GM21786 (cell line): ENCODE data around the gene HSPB1.
"Not testable (repeated sequence)": the region's sequence is repeated elsewhere in the genome, so short reads cannot be mapped to it uniquely, and the experiment has no call there.

ENCODE experiments used
- ATAC-seq: cut with Tn5 transposase; IDR thresholded peaks from one replicate; pipeline ENCODE4 v1.9.1; 2021; ENCODE audit not compliant: unreplicated experiment

The HSPB1 gene

DNA sequence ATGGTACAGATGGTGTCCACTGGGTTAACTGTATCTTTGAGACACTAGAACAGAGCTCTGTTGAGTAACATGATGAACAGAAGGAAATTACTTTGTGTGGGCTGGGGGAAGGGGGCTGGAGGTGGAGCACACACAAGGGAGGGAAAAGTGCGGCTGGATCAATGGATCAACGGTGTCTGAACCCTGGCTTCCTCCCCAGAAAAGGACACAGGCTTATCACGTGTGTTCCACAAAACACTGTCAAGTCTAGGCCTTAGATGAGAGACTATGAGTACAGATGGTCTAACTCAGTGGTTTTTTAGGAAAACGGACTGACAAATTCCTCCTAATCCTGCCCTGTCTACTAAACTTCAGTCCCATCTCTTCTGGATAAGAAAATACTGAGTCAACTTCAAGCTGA is 27.8 kb downstream of the HSPB1 start:
- ATAC-seq, result no peak

DNA sequence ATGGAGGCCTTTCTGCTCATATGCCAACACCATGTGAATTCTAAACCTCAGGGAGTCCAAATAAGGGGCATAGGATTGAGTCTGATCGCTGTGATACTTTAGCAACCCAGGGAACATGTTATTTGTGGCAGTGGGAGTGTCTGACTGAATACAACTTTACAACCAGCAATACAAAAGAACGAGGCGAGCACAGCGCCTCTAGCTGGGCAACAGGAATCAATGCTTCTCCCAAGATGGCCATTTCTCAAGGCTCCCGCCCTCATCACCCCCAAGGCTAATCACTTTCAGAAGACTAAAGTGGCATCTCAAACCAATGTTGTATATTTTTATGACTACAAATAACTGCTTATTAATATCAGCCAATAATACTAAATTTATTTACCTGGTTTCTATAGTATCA is 28.2 kb downstream of the HSPB1 start:
- no peak for ATAC-seq

DNA sequence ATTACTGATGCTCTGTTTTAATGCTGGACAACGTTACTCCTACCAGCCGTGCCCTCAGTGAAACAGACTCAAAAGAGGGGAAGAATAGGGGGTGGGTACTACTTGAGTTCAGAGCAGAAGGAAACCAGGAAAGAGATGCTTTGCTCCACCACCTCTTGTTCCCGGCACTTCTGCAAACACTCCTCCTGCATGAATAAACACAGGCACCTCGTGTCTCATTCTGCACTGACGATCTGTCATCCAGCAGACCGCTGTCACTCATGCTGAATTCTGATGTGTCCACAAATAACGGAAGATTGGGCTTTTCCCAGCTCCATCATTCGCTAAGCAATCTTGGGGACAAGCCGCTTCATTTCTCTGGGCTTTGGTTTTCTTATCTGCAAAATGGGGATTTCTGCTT is 29.6 kb downstream of the HSPB1 start:
- no peak for ATAC-seq

DNA sequence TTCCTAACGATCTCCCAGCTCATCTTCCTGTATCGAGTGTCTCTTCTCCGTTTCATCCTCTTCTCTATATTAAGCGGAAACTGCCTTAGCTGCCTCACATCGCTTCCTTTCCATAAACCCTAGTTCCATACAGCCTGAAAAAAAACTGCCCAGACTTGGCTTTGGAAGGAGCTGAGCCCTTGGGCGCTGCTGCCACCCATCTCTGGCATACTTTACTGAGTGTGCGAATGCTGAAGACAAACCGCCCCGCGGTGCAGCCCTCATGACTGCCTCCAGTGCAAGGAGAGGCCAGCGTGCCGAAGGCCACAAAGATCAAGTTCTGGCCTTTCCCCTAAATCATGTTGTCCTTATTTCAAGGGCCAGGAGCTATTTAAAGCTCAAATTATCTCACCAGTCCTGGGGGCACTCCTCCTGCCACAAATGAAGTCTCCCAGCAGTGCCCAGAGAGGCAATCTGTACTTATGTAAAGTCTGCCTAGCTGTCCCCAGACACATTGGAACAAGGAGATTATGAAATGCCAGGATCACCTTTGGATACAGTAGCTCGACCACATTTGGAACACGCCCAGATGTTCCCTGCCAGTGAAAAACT is 31.1 kb downstream of the HSPB1 start:
- ATAC-seq, result no peak

DNA sequence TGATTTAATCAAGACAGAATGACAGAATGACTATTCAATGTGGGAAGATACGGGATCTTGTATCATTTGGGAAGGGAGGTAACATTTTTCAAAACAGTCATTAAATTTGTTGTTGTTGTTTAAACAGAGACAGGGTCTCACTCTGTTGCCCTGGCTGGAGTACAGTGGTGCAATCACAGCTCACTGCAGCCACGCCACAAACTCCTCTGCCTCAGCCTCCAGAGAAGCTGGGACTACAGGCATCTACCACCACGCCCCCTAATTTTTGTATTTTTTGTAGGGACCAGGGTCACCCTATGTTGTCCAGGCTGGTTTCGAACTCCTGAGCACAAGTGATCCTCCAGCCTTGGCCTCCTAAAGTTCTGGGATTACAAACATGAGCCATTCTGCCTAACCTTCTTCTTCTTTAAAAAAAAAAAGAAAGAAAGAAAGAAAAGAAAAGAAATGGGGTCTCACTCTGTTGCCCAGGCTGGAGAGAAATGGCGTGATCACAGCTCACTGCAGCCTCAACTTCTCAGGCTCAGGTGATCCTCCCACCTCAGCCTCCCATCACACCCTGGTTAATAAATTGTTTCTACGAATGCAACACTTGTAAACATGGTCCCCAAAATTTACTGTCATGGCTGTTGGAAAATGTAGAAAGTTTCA is 32.0 kb downstream of the HSPB1 start:
- no peak for ATAC-seq

DNA sequence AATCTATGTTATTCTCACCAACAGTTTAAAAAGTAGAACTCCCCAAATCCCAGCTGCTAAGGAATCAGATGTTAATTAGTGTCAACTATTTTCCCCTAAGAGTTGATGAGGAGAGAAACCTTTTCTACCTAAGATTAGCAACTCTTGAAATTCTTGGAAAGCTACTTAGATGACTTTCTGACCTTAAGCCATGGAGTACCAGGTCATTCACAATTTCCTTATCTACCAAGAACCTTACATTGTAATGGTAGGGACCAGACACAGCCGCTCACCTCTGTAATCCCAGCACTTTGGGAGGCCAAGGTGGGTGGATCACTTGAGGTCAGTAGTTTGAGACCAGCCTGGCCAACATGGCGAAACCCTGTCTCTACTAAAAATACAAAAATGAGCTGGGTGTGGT is 32.9 kb downstream of the HSPB1 start:
- ATAC-seq, result not testable (repeated sequence)

DNA sequence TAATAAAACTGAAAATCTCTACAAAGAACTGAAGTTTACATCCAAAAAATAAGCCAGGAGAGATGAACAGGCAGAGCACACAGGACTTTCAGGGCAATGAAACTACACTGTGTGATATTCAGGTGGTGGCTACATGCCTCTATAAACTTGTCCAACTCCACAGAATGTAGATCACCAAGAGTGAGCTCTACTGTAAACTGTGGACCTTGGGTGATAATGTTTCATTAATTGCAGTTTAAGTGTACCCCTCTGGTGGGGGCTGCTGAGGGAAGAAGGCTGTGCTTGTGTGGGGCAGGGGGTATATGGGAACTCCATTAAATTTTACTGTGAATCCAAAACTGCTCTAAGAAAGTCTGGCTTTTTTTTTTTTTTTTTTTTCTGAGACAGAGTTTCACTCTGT is 33.6 kb downstream of the HSPB1 start:
- no peak for ATAC-seq

DNA sequence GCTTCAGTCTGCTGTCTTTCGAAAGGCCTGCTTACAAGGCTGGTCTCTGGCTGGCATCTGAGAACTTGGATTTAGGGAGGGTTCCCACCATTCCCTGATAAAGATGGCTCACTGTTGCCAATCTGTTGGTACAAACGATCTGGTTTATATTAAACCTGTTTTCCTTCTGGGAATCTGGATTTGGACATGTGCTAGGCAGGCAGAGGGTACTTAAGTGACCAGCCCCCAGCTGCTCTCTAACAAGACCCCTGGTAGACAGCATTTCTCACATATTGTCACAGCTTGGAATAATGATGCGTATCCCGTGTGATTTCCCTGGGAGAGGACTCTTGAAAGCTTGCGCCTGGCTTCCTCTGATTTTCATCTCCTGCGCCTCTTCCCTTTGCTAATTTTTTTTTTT is 34.7 kb downstream of the HSPB1 start:
- no peak for ATAC-seq

DNA sequence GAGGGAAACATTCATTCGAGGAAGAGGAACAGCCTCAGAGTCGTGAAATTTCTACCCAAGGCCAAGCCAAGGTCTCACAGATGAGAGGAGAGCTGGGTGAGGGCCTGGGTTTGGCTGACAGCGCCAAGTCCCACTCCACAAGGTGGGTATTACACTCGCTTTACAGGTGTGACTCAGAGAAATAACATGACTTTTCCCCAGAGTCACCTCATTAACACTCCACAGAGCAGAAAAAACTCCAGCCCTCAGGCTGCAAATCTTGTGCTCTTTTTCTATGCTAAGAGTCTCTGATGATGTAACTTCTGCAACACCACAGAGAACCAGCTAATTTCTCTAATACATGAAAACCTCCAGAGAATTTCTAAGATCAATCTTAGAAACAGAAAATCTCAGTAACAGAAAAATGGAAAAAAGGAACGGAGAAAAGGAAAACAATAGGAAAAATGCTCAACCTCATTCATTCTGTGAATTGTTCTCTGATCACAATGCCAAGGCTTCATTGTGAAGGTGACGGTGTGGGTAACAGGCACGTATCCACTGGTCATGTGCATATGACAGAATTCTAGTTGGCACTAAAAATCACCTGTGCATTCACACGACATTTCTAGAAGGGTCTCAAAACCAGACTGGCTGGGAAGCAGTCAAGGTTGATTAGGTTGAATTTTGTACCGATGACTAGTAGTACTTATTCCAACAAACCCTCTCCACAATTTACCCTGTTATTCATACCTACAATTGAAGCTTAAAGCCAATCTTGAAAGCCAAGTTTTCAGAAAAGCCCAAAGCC is 36.0 kb downstream of the HSPB1 start:
- ATAC-seq, result no peak

DNA sequence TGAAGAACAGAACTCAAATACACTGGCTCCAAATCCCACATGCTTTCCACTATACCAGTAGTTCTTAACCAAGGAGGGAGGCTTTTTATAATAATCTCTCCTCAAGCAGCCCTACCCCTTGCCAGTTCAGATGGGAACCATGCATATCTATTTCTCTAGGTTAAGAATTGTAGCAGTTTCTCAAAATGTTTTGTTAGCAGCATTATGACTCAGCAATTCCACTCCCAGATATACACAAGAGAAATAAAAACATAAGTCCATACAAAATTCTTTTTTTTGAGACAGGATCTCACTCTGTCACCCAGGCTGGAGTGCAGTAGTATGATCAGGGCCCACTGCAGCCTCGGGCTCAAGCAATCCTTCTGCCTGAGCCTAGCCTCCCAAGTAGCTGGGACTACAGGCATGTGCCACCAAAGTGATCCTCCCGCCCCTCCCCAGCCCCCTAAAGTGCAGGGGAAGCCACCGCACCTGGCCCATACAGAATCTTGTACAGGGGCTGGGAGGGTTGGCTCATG is 38.2 kb downstream of the HSPB1 start:
- no peak for ATAC-seq

DNA sequence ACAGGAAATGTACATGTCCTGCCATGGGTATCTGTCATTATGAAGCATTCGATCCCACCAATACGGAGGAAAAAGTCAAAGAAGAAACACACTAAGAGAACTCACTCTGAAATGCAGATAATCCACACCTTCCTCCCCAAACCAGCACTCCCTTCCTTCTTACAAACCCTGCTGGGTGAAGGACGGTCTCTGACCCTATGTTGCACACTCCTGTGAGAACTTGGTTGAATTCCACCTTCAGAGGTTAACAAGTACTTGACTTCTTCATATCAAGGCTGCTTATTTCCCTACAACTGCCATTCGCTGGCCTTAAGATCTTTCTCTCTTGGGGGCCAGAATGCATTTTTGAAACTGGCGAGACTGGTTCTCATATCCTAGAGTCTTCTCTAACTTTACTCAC is 39.7 kb downstream of the HSPB1 start:
- ATAC-seq, result no peak

DNA sequence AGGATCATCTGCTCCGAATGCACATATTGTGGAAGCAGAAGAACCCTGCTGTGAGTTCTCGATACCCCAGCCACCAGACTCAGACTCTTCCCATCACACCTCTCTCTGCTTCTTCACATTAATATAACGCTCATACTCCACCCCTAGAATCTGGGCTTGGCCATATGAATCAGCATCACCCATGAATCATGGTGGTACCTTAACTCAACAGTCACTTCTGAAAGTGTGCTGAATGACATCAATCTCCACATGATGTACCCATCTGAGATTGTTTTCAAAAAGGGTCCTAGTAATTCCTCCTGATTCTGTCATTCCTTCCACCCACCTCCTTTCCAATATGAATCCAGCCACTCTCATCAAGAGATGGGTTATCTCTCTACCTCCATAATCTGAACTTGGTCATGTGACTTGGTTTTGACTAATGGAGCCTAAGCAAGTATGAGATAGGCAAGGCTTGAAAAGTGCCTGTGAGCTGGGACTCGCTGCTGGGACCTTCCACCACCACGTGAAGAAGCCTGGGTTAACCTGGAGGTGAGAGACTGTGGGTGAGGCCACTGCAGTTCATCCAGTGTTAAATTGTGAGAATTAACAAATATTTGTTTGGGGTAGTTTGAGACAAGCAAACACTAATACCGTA is 40.9 kb downstream of the HSPB1 start:
- ATAC-seq, result no peak

DNA sequence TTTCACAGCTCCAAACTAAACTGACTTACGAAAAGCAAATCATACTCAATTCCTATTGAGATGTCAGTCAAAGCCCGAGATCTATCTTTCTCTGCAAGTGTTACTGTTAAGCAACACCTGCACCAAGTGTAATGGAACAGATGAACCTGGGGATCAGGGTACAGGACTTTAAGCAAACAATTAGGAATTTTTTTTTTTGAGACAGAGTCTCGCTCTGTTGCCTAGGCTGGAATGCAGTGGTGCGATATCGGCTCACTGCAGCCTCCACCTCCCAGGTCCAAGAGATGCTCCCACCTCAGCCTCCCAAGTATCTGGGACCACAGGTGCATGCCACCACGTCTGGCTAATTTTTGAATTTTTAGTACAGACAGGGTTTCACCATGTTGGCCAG is 41.5 kb downstream of the HSPB1 start:
- no peak for ATAC-seq

DNA sequence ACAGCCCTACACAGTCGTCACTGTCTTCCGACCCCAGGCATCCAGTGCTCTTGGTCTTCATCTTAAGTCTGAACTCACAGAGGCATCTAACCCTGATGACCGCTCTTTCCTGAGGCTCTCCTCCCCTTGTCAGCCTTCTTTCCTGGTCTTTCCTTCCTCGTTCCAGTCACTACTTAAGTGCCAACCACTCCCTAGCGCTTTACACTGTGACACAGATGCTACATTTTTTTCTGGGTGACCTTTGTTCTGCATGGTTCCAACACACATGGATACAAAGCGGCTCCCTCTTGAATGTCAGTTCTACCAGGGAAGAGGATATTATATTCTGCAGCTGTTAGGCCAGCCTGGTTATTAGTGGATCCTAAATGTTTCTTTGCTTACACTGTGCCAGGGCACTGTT is 43.6 kb downstream of the HSPB1 start:
- no peak for ATAC-seq

DNA sequence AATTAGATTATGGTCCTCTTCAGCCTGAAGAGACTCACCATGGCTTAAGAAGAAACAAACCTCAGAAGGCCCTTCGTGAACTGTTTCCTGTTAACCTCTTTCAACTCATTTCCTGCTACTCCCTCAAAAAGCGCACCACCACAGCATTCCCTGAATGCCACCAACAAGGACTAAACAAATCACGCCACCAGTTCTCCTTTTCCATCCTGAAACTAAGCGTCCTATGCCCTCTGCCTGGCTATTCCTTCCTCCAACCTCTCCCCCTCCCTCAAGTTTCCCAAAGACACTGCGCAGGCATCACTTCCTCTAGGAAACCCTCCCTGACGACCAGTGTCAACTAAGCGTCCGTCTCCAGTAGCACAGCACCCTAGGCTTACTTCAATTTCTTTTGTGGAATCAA is 44.3 kb downstream of the HSPB1 start:
- ATAC-seq, result no peak

DNA sequence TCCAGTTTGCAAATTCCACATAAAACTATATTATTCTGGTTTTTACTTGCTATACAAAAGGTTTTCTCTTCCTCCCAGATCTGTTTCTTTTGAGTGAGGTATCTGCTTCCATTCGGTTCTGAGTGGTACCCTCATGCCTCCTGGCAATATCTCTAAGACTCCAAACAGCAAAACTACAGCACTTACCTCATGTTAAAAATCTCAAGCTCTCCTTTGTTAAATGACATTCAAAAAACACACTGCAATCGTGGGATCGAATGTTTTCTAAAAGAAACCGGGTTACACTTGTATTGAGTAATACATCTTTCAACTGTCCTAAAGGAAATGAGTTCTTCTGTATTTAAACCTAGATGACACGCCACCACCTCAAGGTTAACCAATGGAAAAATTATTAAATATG is 45.2 kb downstream of the HSPB1 start:
- ATAC-seq, result no peak

DNA sequence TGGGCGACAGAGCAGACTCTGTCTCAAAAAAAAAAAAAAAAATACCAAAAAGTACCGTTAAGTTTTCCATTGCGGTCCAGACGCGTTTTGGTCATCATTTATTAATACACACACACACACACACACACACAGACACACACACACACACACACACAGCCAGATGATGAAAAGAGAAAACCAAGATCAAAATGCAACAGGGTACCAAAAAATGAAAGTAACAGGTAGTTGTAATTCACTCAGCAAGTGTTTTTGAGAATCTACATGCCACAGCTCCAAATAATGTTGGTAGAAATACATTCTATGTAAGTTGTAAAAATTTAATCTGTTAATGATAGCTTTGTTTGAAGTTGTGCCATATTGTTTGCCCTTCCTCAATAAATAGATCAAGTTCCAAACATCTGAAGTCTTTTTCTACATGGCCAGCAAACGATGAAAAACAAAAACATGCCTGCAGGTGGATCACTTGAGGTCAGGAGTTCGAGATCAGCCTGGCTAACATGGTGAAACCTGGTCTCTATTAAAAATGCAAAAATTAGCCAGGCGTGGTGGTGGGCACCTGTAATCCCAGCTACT is 46.9 kb downstream of the HSPB1 start:
- no peak for ATAC-seq

DNA sequence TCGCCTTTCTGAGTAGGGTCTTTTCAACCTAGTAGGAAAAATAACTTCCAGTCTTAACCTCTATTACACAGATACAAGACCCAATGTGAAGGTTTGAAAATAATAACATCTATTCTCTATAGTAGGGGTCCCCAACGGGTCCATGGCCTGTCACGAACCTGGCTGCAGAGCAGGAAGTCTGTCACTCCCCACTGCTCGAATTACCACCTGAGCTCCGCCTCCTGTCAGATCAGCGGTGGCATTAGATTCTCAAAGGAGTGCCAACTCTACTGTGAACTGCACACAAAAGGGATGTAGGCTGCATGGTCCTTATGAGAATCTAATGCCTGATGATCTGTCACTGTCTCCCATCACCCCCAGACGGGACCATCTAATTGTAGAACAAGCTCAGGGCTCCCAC is 48.9 kb downstream of the HSPB1 start:
- ATAC-seq, result no peak

DNA sequence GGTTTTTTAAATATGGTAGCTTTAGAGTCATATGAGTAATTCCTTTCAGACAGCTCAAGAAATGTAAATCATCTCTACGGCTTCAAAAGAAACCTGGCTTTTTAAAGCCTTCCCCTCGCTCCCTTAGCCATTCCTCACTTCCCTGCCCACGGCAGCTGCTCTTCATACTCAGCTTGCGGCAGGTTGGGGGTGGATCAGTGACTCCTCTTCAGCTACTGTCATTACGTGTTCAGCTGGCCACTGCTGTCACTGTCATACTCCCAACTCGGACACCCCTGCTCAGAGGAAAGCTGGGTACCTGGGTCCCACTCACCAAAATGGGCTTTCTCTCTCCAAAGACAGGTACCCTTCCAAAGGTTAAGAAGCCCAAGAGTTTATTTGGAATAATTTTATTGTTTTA is 49.7 kb downstream of the HSPB1 start:
- ATAC-seq, result no peak

DNA sequence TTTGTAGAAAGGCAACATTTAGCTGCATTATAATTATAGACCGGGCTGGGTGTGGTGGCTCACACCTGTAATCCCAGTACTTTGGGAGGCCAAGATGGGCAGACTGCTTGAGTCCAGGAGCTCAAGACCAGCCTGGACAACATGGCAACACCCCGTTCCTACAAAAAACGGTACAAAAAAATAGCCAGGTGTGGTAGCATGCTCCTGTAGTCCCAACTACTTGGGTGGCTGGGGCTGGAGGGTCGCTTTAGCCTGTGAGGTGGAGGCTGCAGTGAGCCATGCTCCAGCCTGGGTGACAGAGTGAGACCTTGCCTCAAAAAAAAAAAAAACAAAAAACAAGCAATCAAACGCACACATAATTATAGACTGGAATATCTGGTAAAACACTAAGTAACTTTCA is 51.3 kb downstream of the HSPB1 start:
- no peak for ATAC-seq
